AG09319 (cell line): ENCODE data around the gene EXOC6B.

Source experiments
- DNase-seq: peaks from one replicate; pipeline ENCODE4 v3.0.0-alpha.2; 2010; ENCODE audit warnings: low read depth; ENCODE audit errors: extremely low read depth
- TF ChIP-seq, protein P1 (sequence below): IDR thresholded peaks from 2 replicates; pipeline ENCODE4 v1.5.1; 2011; ENCODE audit warnings: low read depth, mild to moderate bottlenecking, inconsistent platforms, low read length, moderate library complexity

The EXOC6B gene

DNA sequence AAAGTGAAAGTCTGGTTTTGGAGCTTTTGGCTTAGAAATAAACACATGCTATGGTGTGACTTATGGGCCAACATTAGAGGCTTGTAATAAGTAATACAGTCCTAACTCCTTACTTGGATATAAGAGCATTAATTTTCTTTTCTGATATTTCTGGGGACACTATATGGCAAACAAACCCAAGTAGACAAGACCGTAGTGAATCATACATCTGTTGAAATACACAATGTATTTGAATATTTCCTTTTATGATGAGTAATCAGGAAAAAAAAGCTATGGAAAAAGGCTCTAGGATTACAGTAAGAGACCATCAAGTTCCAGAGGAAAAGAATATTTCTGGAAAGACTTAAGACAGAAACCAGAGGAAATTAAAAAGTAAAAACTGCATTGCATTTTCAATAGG, 532.2 kb downstream of the EXOC6B start:
- no peak for DNase-seq
- TF ChIP-seq, protein P1, sequence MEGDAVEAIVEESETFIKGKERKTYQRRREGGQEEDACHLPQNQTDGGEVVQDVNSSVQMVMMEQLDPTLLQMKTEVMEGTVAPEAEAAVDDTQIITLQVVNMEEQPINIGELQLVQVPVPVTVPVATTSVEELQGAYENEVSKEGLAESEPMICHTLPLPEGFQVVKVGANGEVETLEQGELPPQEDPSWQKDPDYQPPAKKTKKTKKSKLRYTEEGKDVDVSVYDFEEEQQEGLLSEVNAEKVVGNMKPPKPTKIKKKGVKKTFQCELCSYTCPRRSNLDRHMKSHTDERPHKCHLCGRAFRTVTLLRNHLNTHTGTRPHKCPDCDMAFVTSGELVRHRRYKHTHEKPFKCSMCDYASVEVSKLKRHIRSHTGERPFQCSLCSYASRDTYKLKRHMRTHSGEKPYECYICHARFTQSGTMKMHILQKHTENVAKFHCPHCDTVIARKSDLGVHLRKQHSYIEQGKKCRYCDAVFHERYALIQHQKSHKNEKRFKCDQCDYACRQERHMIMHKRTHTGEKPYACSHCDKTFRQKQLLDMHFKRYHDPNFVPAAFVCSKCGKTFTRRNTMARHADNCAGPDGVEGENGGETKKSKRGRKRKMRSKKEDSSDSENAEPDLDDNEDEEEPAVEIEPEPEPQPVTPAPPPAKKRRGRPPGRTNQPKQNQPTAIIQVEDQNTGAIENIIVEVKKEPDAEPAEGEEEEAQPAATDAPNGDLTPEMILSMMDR = no peak

DNA sequence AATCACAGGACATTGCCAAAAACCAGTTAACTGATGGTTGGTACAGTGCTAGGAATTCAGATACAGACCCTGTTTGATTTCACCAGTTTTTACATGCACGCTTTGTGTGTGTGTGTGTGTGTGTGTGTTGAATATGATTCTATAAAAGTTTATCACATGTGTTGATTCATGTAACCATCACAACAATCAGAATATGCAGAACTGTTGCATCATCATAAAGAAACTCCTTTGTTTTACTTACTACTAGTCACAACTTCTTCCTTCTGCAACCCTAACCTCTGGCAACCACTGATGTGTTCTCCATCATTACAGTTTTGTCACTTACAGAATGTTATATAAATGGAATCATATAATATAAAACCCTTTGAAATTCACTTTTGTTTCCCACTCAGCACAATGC, 533.4 kb downstream of the EXOC6B start:
- TF ChIP-seq, protein P1 = no peak

DNA sequence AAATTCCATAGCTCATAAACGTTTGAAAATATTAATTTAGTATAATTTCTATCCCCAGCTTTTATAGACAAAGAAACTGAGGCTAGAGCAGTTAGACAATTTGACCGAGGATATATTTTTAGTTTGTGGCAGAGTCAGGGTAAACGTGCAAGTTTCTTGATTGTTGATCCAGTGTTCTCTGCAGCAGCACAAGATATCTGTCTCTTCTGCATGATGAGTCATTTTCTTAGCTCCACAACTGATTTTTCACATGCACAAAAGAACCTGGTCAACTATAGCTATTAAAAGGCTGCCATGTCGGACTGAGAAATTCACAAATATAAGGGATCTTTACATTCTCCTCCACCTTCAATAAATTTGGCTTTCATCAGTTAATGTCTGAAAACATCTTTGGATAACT, 534.8 kb downstream of the EXOC6B start:
- TF ChIP-seq, protein P1 = no peak
- no peak for DNase-seq

More for the DNA sequence above, 533.4 kb downstream of the EXOC6B start:
- DNase-seq = no peak

DNA sequence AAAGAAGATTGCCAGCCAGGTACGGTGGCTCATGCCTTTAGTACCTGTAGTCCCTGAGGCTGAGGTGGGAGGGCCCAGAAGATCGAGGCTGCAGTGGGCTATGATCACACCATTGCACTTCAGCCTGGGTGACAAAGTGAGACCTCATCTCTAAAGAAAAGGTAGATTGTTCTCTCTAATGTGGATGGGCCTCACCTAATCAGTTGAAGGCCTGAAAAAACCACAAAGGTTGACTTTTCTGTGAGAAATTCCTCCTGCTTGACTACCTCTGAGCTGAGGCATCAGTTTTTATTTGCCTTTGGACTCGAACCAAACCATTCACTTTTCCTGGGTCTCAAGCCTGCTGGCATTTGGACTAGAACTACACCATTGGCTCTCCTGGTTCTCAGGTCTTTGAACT, 536.1 kb downstream of the EXOC6B start:
- TF ChIP-seq, protein P1 = no peak
- DNase-seq = no peak

DNA sequence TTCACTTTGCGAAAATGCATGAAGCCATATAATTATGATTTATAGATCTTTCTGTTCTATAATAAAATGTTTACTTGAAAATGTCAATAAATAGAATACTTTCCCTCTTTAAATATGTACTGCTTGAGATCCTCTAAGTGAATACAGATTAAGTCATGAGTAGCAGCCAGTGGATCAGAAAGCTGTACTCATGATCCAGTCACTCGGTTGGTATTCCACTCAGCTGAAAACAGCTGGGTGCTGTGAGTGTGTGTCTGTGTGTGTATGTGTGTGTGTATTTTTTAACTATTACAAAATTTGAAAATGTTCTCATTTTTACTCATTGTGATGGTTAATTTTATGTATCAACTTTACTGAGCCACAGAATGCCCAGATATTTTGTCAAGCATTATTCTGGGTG, 536.5 kb downstream of the EXOC6B start:
- DNase-seq = no peak
- TF ChIP-seq, protein P1 = no peak

DNA sequence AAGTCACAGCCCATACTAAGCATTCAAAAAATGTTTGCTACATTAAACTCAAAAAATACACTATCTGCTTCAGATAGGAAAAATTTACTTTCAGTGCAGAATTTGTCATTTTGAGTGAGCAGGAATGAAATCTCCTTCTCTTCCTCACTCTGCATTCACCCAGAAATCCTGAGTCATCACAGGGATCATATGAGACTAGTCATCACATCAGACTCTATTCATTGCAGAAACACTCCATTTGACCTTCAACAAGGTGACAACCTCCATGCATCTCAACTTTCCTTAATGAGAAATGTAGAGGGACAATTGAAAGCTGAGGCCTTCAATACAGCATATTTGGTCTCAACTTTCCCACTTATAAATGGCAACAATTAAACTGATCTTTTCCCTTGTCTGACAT, 547.8 kb downstream of the EXOC6B start:
- TF ChIP-seq, protein P1 = no peak
- no peak for DNase-seq

DNA sequence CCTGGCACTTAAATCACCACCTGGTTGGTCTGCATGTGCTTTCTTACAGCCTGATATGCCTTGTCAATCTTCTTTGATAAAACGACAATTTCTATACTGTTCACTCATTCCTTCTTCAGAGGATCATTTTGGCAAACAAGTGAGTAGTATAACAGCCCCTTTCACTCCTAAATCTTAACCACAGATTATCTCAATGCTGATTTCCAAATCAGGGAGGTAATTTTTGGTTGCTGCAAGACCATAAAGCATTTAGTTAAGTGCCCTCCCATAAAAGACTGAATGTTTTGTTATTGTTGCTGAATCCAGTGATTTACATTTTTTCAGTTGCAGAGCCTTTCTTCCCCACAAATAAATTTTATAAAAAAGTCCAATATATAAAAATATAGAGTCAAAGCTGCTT, 549.0 kb downstream of the EXOC6B start:
- no peak for DNase-seq
- TF ChIP-seq, protein P1 = no peak
